Midbrain (tissue), 1 donor: ENCODE results near the gene IQCK.
A peak's percentile ranks its signal among the peaks of the same experiment; 100 is the strongest.

ENCODE experiments used
- DNase-seq: peaks from one replicate; lab custom pipeline; 2025; lab: John Stamatoyannopoulos, UW

The IQCK gene

DNA sequence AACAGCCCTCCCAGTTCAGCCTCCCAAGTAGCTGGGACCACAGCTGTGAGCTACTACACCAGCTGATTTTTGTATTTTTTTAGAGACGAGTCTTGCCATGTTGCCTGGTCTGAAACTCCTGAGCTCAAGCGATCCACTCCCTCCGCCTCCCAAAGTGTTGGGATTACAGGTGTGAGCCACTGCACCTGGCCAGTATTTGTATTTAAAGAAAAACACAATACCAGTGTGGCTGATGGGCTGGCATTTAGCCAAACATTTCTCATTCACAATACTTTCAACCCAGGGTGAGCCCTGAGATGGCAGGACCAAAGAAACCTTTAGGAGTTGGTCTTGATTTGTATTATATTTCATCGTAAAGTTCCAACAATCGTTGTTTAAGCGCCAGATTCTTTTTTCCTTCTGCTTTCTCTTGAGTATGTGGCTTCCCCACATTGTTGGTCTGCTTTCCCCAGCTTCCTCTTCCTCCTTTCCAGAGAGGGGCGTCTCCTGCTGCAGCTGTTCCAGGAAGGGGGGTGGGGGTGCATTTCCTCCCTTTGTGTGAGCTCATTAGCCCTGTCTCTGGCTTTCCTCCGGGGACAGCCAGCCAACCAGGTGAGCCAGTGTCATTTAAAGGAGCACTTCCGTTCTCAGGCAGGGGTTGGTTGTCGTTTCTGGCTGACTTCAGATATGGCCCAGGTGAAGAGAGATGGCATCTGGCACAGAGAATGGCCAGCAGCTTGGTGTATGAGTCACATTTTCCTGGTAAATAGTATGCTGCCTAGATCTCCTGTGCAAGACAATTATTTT lies 86.7 kb downstream of the IQCK start:
- DNase-seq = no peak

DNA sequence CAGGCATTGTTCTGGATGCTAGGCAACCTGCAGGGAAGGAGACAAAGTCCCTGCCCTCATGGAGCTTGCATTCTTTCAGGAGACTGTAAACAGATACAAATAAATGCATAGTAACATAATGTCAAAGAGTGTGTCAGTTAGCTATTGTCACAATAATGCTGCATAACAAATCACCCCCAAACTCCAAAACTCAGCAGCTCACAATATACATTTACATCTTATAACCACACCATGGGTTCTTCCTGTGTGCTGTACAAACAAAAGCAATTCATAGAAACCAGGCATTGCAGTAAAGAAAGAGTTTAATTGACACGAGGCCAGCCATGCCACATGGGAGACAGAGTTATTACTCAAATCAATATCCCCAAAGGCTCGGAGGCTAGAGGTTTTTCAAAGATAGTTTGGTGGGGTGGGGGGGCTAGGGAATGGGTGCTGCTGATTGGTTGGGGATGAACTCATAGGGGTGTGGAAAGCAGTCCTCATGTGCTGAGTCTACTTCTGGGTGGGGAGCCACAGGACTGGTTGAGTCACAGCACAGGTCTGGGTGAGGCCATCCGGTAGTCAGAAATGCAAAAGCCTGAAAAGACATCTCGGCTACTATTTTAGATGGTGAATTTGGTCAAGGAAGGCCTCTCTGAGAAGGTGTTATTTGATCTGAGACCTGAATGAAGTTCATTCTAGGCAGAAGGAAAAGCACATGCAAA lies 87.5 kb downstream of the IQCK start:
- no peak for DNase-seq

DNA sequence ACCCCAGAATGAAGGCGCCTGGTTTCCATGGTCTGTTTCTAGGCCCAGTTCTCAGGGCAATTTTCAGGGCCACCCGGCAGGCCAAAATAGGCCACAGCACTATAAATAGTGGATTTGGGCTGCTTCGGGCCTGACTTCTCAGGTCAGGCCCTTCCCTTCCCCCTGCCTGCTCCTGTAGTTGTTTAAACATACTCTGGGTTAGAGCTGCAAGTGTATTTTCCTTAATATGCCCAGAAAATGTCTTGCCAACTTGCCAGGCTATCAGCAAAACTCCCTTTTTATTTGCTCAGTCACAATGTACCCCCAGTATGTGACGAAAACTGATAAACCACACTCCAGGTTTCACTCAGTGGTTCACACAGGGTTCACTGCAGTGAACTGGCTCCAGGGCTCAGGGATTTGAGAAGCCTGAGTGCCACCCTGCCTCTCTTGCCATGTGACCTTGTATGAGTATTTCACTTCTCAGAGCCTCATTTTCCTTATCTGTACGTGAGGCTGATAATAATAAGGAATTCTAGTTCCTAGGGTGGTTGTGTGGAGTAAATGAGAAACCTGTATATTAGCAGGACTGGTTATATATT lies 90.1 kb downstream of the IQCK start:
- DNase-seq = peak; percentile 38

DNA sequence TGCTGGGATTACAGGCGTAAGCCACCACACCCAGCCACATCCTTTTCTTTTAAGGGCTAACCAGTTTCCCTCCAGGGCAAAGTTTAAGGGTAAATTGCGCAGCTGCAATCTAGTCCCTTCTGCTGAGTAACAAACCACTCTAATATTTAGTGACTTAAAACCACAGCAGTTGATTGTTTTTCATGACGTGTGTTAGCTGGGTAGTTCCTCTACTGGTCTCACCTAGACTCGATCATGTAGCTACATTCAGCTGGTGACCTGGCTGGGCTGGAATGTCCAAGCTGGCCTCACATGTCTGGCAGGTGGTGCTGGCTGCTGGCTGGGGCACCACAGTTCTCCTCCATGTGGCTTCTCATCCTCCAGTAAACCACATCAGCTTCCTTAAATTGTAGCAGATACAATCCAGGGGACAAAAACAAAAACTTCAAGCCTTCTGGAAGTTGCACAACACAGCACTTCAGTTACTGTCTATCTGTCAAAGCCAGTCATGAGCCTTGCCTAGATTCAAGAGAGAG lies 91.1 kb downstream of the IQCK start:
- no peak for DNase-seq

DNA sequence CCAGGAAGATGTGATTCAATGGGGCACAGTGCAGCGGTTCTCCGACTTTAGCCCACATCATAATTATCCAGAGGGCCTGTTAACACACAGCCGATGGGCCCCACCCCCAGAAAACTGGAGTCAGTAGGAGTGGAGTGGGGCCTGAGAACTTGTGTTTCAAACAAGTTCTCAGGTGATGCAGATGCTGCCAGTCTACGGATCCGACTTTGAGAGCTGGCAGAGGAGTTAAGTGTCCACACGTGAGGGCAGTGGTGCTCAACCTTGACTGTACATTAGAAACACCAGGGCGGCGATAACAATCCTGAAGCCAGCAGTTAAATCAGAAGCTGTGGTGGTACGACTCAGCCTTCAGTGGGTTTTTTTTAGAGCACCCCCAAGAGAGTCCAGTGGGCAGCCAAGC lies 91.6 kb downstream of the IQCK start:
- DNase-seq = no peak

DNA sequence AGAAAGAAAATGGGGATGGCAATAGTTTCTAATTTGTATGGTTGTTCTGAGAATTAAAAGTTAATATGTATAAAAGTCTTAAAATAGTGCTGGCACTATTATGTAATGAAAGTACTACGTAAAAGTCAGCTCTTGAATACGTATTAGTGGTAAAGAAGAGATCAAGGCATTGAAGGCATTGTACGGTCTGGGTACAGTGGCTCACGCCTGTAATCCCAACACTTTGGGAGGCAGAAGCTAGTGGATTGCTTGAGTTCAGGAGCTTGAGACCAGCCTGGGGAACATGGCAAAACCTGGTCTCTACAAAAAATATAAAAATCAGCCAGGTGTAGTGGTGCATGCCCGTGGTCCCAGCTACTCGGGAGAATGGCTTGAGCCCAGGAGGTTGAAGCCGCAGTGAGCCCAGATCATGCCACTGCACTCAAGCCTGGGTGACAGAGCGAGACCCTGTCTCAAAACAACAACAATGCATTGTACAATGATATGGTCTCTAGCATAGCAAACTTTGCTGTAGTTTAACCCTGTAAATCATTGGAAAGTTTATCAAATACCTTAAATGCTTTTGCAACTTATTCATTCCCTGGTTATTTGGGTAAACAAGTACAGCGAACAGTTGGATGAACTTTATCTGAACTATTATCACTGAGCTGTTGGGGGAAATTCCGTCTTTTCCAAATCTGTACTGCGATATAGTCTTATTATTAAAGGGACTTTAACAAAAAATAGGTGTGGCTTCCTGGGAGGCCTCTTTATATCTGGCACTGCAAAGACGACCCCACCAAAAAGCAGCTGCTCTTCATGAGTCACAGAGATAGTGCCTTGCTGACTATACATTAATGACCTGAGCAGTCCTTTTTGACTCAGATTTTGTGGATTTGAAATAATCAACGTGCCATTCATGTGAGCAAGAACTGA lies 93.0 kb downstream of the IQCK start:
- no peak for DNase-seq

DNA sequence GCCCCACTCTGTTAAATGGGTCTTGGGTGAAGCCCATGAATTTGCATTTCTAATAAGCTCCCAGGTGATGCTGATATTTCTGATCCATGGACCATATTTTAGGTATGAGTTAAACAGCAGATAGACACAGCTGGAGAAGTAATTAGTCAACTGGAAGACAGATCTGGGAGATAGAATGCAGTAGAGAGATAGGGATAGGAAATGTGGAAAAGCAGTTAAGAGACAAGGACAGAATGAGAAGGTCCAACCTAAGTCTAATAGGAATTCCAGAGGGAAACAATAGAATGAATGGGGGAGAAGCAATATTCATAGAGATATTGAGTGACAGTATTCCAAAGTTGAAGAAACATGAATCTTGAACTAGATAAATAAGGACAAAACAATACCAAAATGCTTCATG lies 94.9 kb downstream of the IQCK start:
- DNase-seq = no peak

DNA sequence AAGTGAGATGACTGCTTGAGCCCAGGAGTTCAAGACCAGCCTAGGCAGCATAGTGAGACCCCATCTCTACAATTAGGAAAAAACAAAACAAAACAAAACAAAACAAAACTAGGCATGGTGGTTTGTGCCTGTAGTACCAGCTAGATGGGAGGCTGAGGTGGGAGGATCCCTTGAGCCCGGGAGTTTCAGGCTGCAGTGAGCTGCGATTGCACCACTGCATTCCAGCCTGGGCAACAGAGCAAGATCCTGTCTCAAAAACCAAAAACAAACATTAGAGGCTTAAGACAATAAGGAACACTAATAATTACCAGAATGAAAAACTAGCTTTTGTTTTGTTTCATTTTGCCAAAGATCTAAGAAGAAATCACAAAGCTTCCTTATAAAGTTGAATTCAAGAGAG lies 97.3 kb downstream of the IQCK start:
- no peak for DNase-seq

DNA sequence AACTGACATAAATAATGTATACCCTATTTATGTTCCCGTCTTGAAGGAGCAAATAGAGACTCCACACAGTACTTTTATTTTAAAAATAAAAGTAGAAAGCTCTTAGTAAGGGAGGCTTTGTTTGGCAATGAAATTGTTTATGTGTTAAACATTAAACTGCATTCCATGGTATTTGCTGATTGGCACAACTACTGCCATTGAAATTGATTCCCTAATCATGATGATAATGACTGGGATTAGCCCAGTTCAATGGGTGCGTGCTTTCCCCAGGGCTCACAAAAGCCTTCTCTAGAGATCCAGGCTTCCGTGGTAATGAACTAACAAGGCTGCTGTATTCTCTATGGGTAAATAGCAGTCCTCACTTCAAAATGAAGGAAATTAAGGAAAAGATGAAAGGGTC lies 99.1 kb downstream of the IQCK start:
- no peak for DNase-seq

DNA sequence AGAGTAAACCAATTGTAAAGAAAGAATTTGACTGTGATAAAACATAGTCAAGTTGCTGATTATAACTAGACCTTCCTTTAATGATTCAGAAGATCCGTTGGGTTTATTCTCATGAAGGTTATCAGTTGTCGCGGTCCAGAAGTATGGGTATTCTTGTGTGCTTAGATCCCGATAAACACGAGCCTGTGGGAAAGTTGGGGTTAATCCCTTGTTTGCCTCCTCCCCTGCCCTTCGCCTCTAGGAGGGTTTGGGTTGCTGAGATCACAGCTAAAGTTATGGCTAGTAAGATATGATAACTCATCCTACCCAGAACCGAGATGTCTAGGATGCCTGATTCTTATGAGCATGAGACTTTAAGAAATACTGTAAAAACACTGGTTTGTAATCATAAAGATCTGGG lies 99.8 kb downstream of the IQCK start:
- DNase-seq = no peak

DNA sequence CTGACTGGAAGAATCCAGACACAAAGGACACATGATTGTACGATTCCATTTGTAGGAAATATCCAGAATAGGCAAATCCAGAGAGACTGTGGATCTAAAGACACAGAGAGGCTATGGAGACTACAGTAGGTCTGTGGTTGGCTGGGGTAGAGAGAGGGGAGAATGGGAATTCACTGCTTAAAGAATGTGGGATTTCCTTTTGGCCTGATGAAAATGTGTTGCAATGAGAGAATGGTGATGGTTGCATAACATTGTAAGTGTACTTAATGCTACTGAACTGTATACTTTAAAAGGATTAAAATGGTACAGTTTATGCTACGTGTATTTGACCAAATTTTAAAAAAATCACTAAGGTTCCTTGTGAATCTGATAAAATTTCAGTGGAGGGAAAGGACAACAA lies 104.5 kb downstream of the IQCK start:
- no peak for DNase-seq

DNA sequence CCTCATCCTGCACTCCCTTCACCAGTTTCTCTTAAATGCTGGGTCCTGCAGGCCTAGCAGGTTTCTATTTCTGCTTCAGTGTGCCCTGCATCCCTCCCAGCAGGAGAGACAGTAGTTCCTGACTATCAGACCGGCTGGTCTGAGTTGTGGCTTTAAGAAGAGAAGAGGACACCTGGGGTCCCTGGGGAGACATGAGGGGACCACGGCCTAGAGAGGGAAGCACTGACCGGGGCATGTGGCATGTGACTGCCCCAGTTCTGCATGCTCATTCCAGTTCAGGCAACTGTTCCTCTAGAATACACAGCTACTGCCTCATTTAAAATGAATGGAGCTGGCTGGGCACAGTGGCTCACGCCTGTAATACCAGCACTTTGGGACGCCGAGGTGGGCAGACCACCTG lies 105.3 kb downstream of the IQCK start:
- DNase-seq = no peak

DNA sequence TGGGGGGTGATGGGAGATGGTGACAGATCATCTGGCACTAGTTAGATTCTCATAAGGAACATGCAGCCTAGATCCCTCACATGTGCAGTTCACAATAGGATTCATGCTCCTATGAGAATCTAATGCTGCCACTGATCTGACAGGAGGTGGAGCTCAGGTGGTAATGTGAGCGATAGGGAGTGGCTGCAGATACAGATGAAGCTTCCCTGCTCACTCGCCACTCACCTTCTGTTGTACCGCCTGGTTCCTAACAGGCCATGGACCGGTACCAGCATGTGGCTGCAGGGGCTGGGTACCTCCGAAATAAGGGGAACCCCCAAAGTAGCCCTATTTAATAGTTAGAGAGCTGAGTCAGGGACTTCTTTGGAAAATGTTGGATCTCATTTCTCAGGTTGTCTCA lies 106.1 kb downstream of the IQCK start:
- no peak for DNase-seq

DNA sequence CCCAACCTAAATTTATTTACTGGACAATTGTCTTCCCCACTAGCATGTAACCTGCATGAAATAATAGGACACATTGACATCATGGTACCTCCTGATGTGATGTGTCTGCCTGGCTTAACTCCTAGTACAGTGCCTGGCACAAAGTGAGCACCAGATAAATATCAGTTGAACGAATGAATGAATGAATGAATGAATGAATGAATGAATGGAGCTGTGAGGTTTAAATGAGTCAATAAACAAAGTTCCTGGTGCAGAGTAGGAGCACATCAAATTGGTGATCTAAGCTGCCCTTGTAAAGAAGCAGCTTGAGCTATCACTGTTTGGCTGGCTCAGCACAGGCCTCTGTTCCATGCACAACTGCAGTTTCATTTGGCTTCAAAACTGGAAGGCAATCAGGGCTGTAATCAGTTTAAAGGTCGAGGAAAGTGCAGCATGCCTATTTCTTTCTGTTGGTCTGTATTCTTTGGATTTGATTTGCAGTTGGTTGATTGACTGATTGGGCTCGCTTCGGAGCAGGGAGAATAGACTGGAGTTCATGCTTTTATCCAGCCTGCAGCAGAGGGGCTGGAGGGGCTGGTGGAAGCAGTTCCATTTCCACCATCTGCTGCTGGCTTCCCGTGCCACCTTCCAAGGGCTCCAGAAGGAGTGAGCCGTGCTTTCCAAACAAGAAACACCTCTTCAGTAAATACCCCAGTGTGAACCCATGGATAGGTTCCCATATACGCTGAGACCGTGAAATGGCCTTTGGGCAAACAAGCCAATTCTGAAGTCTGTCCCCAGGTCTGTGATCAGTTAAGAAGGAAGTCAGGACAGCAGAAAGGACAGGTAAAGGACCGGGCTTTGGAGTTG lies 112.0 kb downstream of the IQCK start:
- DNase-seq = no peak

DNA sequence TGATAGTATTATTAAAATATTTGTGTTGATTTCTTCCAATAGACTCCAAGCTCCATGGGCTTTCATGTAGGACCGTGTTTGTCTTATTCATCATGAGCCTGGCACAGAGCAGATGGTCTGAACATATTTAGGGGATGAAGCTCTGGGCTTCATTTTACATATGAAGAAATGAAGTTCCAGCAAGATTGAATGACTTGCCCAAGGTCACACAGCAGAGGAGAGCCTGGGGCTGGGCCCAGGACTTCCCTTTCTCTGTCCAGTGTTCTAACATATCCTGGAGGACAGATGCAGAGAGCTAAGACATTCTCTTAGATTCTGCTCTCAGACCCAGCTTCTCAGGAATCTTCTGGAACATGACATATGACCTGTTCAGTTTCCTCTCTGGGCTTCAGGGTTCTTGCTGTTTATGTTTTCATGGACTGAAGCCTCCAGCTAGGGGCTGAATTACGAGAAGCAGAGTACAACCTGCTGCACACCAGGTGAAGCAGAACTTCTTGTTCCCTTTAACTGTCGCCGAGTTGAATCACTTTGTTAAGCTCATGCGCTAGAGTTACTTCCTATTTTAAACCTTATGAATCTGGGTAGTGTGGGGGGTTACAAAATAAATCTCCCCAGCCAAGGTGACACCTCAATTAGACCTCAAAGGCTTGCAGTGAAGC lies 113.0 kb downstream of the IQCK start:
- no peak for DNase-seq

DNA sequence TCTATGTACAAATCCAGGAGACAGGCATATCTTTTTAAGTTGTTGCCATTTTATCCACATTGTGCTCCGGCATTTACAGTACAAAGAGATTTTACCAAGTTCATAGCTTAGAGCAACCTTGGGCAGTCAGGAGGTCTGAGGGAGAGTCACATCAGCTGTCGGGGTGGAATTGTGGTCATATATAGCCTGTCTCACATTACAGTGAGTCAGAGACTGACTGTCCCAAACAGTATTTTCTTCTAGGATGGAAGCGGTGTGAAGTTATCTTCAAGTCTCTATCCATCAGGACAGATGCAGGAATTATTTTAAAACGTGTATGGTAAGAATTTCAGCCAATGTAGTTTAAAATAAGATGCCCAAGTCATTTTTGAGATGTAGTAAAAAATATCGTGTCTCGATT lies 113.6 kb downstream of the IQCK start:
- DNase-seq = no peak

DNA sequence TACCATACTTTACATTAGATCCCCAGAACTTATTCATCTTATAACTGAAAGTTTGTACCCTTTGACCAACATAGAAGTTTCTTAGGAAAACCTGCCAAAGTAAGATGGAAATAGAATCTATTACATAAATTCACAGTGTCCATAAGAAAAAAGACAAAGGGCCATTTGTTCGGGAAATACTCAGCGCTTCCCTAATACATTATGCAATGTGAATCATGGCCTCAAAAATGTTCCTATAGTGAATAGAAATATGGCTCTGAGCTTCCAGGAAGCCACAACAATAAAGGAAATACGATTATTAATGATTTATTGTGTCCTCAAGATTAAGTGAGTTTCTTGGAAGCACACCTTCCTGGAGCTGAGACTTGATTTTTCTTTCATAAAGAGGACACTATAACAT lies 115.1 kb downstream of the IQCK start:
- DNase-seq = no peak

DNA sequence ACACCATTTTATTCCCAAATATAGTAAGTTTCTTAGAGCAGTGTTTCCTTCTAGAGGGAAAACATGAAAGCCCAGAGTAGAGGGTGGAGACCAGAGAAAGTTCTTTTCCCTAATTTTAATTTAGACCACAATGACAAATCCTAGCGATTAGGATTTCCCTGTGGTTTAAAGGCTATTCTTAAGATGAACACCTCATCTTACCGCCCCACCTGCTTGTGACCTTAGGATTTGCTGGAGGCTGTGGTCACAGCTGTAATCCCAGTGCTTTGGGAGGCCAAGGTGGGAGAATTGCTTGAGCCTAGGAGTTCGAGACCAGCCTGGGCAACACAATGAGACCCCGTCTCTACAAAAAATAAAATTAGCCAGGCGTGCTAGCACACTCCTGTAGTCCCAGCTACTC lies 115.5 kb downstream of the IQCK start:
- DNase-seq = no peak

DNA sequence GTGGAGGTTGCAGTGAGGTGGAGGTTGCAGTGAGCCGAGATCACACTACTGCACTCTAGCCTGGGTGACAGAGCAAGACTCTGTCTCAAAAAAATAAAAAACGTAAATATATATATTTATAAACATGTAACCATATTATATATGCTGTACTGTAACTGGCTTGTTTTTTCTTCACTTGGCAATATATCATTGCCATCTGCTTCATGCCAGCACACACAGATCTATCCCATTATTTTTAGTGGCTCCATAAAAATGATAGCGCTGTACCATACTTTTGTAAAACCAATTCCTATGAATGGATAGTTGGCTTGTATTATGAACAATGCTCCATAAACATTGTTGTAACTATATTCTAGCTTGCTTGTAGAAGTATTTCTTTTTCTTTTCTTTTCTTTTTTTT lies 117.1 kb downstream of the IQCK start:
- DNase-seq = no peak

DNA sequence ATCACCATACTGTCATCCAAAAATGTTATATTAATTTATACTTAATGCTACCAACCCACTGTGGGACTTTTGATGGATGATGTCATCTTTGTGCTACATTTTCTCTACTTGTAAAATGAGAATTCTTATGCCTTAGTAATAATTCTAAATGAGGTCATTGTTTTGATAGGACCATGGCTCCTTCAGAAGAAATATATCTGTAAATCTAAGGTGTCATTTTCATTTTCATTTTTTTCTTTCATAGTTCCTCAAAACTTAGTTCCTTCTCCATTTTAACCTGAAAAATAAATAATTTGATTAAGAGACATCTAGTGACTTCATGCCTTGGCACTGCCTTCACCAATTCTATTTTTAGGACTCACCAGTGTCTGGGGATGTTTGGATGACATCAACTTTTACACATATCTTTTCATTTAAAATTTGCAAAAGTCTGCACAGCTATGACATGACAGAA lies 117.9 kb downstream of the IQCK start:
- no peak for DNase-seq
